ENCODE results near the gene ABCC9.

ABCC9 gene

GRCh38 chr12:21940549-21941505 lies at the start of gene ABCC9:
Gene ABCC9, minus strand, starts transcription at chr12:21941426. Its CDS starts 4,752 bp downstream, at chr12:21936674.
- FAIRE-seq, result no peak

- FAIRE-seq, result no peak
Observed at GRCh38 chr12:21989819-21990412, 48.7 kb upstream of the ABCC9 start.

- no peak for FAIRE-seq
Observed at GRCh38 chr12:21988619-21989018, 47.4 kb upstream of the ABCC9 start.

GRCh38 chr12:21987755-21988154 lies 46.5 kb upstream of the ABCC9 start:
- FAIRE-seq, result no peak

- FAIRE-seq, result no peak
Observed at GRCh38 chr12:21985155-21985554, 43.9 kb upstream of the ABCC9 start.

GRCh38 chr12:21984375-21984774 lies 43.1 kb upstream of the ABCC9 start:
- FAIRE-seq, result no peak

- FAIRE-seq, result no peak
Observed at GRCh38 chr12:21983095-21983494, 41.9 kb upstream of the ABCC9 start.

GRCh38 chr12:21980544-21980943 lies 39.3 kb upstream of the ABCC9 start:
- FAIRE-seq, result no peak

GRCh38 chr12:21975293-21975692 lies 34.1 kb upstream of the ABCC9 start:
- FAIRE-seq, result no peak

GRCh38 chr12:21973221-21973620 lies 32.0 kb upstream of the ABCC9 start:
- no peak for FAIRE-seq

GRCh38 chr12:21972055-21972454 lies 30.8 kb upstream of the ABCC9 start:
- no peak for FAIRE-seq

GRCh38 chr12:21971344-21971743 lies 30.1 kb upstream of the ABCC9 start:
- FAIRE-seq, result no peak

GRCh38 chr12:21962821-21963220 lies 21.6 kb upstream of the ABCC9 start:
- FAIRE-seq, result no peak

- no peak for FAIRE-seq
Observed at GRCh38 chr12:21962236-21962635, 21.0 kb upstream of the ABCC9 start.

GRCh38 chr12:21950649-21951048 lies 9.4 kb upstream of the ABCC9 start:
- FAIRE-seq, result no peak

- FAIRE-seq, result no peak
Observed at GRCh38 chr12:21949036-21949435, 7.8 kb upstream of the ABCC9 start.

GRCh38 chr12:21946983-21947382 lies 5.8 kb upstream of the ABCC9 start:
- FAIRE-seq, result no peak

- FAIRE-seq, result no peak
Observed at GRCh38 chr12:21945002-21945401, 3.8 kb upstream of the ABCC9 start.

GRCh38 chr12:21942377-21942703 lies 1.1 kb upstream of the ABCC9 start:
- no peak for FAIRE-seq

- no peak for FAIRE-seq
Observed at GRCh38 chr12:21941506-21942376, 515 bp upstream of the ABCC9 start.

GRCh38 chr12:21939435-21939834 lies 1.8 kb downstream of the ABCC9 start:
- no peak for FAIRE-seq

GRCh38 chr12:21938879-21939278 lies 2.3 kb downstream of the ABCC9 start:
- no peak for FAIRE-seq

GRCh38 chr12:21934173-21934572 lies 7.1 kb downstream of the ABCC9 start:
- FAIRE-seq, result no peak

Data from TTC549 (cell line).